HepG2 (cell line): ENCODE data around the gene LAMC3. TPM values are rescaled to one million over a fixed set of nuclear protein-coding genes. Genes with fewer than 3 reads are reported as not detected.
A peak's percentile ranks its signal among the peaks of the same experiment; 100 is the strongest.

Source experiments
- ARID3A ChIP-seq: IDR thresholded peaks from 2 replicates; pipeline ENCODE4 v1.6.1; 2012; ENCODE audit warnings: low read depth, low read length, improper control_type of control experiment
- BCL6 ChIP-seq: IDR thresholded peaks from 2 replicates; pipeline ENCODE4 v1.6.1; 2016; ENCODE audit warnings: missing genetic modification reagents, missing compliant biosample characterization
- FOXP1 ChIP-seq, 2 experiments: fragments of 450-650 bp in 1 of 2; IDR thresholded peaks; 2 replicates each; pipeline ENCODE4 v1.6.1; 2017 to 2018; ENCODE audit warnings: antibody characterized with exemption in 1 of 2
- HDAC6 ChIP-seq: fragments of 200-600 bp; sonication (generic); IDR thresholded peaks from 2 replicates; pipeline ENCODE4 v1.7.0; 2017; ENCODE audit warnings: mild to moderate bottlenecking, antibody characterized with exemption, low read length, low read depth
- HIC2 ChIP-seq: sonication (generic); formaldehyde crosslinking; IDR thresholded peaks from 2 replicates; pipeline ENCODE4 v1.9.0; 2022; ENCODE audit warnings: low read depth, missing genetic modification reagents
- MED1 ChIP-seq: sonication (generic); formaldehyde crosslinking; IDR thresholded peaks from 2 replicates; pipeline ENCODE4 v1.4.0; 2020; ENCODE audit warnings: missing genetic modification reagents
- MEIS2 ChIP-seq: sonication (generic); formaldehyde crosslinking; IDR thresholded peaks from 2 replicates; pipeline ENCODE4 v1.9.0; 2021; ENCODE audit warnings: mild to moderate bottlenecking, missing genetic modification reagents
- MYPOP ChIP-seq: sonication (generic); formaldehyde crosslinking; IDR thresholded peaks from 2 replicates; pipeline ENCODE4 v1.8.1; 2023; ENCODE audit warnings: mild to moderate bottlenecking, moderate library complexity, missing genetic modification reagents
- RBAK ChIP-seq: sonication (generic); formaldehyde crosslinking; IDR thresholded peaks from 2 replicates; pipeline ENCODE4 v1.5.1; 2020; ENCODE audit warnings: mild to moderate bottlenecking, missing genetic modification reagents
- RBFOX2 ChIP-seq: fragments of 200-400 bp; formaldehyde crosslinking; IDR thresholded peaks from 2 replicates; pipeline ENCODE4 v1.6.1; 2017; ENCODE audit warnings: low read depth, mild to moderate bottlenecking, low read length
- RNF219 ChIP-seq: sonication (generic); formaldehyde crosslinking; IDR thresholded peaks from 2 replicates; pipeline ENCODE4 v1.5.0; 2020; ENCODE audit warnings: mild to moderate bottlenecking, missing genetic modification reagents
- ZC3H4 ChIP-seq: sonication (generic); formaldehyde crosslinking; IDR thresholded peaks from 2 replicates; pipeline ENCODE4 v1.4.0; 2020; ENCODE audit warnings: missing genetic modification reagents, borderline replicate concordance
- ZNF549 ChIP-seq: sonication (generic); formaldehyde crosslinking; IDR thresholded peaks from 2 replicates; pipeline ENCODE4 v1.5.0; 2020; ENCODE audit warnings: missing genetic modification reagents
- ZNF615 ChIP-seq: sonication (generic); formaldehyde crosslinking; IDR thresholded peaks from 2 replicates; pipeline ENCODE4 v1.5.0; 2020; ENCODE audit warnings: mild to moderate bottlenecking, missing genetic modification reagents, borderline replicate concordance
- ZNF652 ChIP-seq: IDR thresholded peaks from 2 replicates; pipeline ENCODE4 v1.6.1; 2016; ENCODE audit warnings: low read depth, borderline replicate concordance
- ZNF747 ChIP-seq: sonication (generic); formaldehyde crosslinking; IDR thresholded peaks from 2 replicates; pipeline ENCODE4 v1.8.1; 2023; ENCODE audit warnings: missing genetic modification reagents, mild to moderate bottlenecking, borderline replicate concordance
- ZNF788 ChIP-seq: sonication (generic); formaldehyde crosslinking; IDR thresholded peaks from 2 replicates; pipeline ENCODE4 v1.5.0; 2020; ENCODE audit warnings: mild to moderate bottlenecking, missing genetic modification reagents, borderline replicate concordance
- polyA plus RNA-seq, 8 experiments: library from polyadenylated mRNA; depleted of rRNA in 3 of 8; stranded (reverse) in 7 of 8; unstranded in 1 of 8; fragments of >200 nt; fragmentation: Illumina TruSeq in 4 of 8; extraction: Trizol in 4 of 8; gene quantifications; 2 replicates each; pipeline versions ENCODE4 v1.2.1 to v1.2.3, GENCODE V29; 2011 to 2016; ENCODE audit warnings: low read depth in 4 of 8, missing spikeins in 1 of 8, mixed read lengths in 1 of 8; ENCODE audit not compliant: insufficient read depth in 1 of 8
- total RNA-seq, 5 experiments: library from RNA; depleted of rRNA; stranded (reverse); fragments of >200 nt; fragmentation: Illumina TruSeq; extraction: Trizol; gene quantifications; 2 replicates each; pipeline ENCODE4 v1.2.3, GENCODE V29; 2016; ENCODE audit warnings: low read depth in 1 of 5
- TF ChIP-seq, protein P1 (sequence below): sonication (generic); formaldehyde crosslinking; IDR thresholded peaks from 2 replicates; pipeline ENCODE4 v1.8.1; 2023; ENCODE audit warnings: mild to moderate bottlenecking, missing genetic modification reagents
- TF ChIP-seq, protein P2 (sequence below): sonication (generic); formaldehyde crosslinking; IDR thresholded peaks from 2 replicates; pipeline ENCODE4 v1.8.0; 2022; ENCODE audit warnings: missing genetic modification reagents, low read depth, mild to moderate bottlenecking, borderline replicate concordance
- TF ChIP-seq, protein P3 (sequence below): sonication (generic); formaldehyde crosslinking; IDR thresholded peaks from 2 replicates; pipeline ENCODE4 v1.5.0; 2020; ENCODE audit warnings: missing genetic modification reagents
- TF ChIP-seq, protein P4 (sequence below): sonication (generic); IDR thresholded peaks from 2 replicates; pipeline ENCODE4 v1.6.1; 2016; ENCODE audit warnings: low read depth, borderline replicate concordance

Gene LAMC3
- total and polyA plus RNA-seq, 2 of the 13 experiments (the other 11 are each of a cell fraction or from before 2014, with no cell fraction given) = 0.07 to 0.57 TPM

DNA sequence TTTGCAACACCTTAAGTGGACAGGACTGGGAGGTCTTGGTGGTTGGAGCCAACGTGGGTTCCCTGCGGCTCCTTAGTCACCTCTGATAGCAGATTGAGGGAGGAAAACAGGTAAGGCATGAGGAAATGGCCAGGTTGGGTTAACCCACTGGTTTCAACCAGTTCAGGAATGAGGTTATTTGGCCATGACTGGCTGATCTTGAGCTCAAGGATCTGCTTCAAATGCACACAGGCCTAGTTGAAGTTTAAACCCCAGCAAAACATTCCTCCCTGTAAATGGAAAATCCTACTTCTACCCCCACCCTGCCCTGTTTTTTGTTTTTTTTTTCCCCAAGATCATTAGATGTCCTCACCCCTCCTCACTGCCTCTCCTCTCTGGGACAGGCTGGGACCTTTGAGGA is 113.2 kb downstream of the LAMC3 start (continued):
- TF ChIP-seq, protein P1, sequence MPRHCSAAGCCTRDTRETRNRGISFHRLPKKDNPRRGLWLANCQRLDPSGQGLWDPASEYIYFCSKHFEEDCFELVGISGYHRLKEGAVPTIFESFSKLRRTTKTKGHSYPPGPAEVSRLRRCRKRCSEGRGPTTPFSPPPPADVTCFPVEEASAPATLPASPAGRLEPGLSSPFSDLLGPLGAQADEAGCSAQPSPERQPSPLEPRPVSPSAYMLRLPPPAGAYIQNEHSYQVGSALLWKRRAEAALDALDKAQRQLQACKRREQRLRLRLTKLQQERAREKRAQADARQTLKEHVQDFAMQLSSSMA = no peak
- TF ChIP-seq ARID3A (no peak), ZNF788 (CRISPR knock-in tag) (no peak), FOXP1 (IDR thresholded peaks at IDR 0.05) (no peak), FOXP1 (CRISPR knock-in tag; IDR thresholded peaks at IDR 0.05) (no peak), ZC3H4 (CRISPR knock-in tag) (no peak), ZNF747 (CRISPR knock-in tag) (no peak), HDAC6 (no peak), HIC2 (CRISPR knock-in tag) (no peak), RBFOX2 (0 out of 2 replicates have a peak, but pooled peaks have one; percentile 21), ZNF549 (CRISPR knock-in tag) (no peak), MEIS2 (CRISPR knock-in tag) (no peak), BCL6 (CRISPR knock-in tag) (0 out of 2 replicates have a peak, but pooled peaks have one; percentile 19), MYPOP (CRISPR knock-in tag) (no peak), ZNF652 (CRISPR knock-in tag) (peak; percentile 54; the same call in 1 of the 2 replicates), ZNF615 (no peak), RNF219 (CRISPR knock-in tag) (no peak), MED1 (CRISPR knock-in tag) (no peak), RBAK (CRISPR knock-in tag) (no peak)
- TF ChIP-seq, protein P2, sequence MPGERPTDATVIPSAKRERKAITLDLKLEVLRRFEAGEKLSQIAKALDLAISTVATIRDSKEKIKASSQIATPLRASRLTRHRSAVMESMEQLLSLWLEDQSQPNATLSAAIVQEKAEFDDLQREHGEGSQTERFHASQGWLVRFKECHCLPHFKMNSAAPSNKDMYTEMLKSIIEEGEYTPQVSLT (CRISPR knock-in tag) = no peak
- TF ChIP-seq, protein P3, sequence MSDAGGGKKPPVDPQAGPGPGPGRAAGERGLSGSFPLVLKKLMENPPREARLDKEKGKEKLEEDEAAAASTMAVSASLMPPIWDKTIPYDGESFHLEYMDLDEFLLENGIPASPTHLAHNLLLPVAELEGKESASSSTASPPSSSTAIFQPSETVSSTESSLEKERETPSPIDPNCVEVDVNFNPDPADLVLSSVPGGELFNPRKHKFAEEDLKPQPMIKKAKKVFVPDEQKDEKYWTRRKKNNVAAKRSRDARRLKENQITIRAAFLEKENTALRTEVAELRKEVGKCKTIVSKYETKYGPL (CRISPR knock-in tag) = no peak
- TF ChIP-seq, protein P4, sequence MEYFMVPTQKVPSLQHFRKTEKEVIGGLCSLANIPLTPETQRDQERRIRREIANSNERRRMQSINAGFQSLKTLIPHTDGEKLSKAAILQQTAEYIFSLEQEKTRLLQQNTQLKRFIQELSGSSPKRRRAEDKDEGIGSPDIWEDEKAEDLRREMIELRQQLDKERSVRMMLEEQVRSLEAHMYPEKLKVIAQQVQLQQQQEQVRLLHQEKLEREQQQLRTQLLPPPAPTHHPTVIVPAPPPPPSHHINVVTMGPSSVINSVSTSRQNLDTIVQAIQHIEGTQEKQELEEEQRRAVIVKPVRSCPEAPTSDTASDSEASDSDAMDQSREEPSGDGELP = no peak
